ENCODE data around the gene OPRM1. TPM values are rescaled to one million over a fixed set of nuclear protein-coding genes. Genes with fewer than 3 reads are reported as not detected.

OPRM1 gene
- not detected in 2 replicates for total RNA-seq

GRCh38 chr6:154039231-154039842, at the start of gene OPRM1:
Gene OPRM1 (plus strand): TSS chr6:154039240. CDS start chr6:154039545, 305 bp downstream.

